GM21786 (cell line): Measurements from ENCODE around the gene FDX1.

Experiments used
- ATAC-seq: cut with Tn5 transposase; IDR thresholded peaks from one replicate; pipeline ENCODE4 v1.9.1; 2021; ENCODE audit not compliant: unreplicated experiment

The FDX1 gene

GRCh38 chr11:110467556-110467955 is 37.8 kb downstream of the FDX1 start:
- no peak for ATAC-seq

DNA sequence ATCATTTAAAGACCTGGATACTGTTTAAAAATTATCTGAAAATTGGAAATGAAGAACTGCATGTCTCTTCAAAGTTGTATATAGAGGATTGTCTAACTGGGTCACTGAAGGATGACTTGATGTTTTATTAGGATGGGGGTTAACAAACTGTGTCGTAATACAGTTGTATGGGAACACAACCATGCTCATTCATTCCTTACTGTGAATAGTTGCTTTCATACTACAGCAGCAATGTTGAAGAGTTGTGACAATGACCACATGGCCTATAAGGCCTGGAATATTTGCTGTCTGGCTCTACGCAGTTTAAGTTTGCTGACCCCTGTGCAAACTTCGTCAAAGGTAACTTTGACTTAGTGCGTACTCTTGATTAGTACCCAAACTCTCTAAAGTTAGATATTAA is 38.4 kb downstream of the FDX1 start:
- ATAC-seq: no peak

DNA sequence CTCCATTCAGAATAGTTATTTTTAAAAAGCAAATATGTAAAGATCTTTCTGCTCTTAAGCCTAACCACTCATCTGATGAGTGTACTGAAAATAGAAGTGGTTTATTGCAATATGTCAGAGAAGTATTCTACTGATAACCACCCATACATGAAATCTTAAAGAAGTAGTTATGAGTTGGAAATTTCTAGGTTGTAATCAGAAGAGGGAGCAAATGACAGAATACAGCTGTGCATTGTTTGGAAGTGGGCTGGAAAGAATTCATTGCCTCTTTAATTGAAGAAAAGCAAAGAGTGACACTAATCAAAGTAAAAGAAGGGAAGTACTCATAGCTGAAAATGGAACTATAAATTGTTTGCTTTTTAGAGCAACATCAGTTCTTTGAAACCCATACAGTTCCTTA is 39.4 kb downstream of the FDX1 start:
- ATAC-seq: no peak

GRCh38 chr11:110470716-110471115 is 41.0 kb downstream of the FDX1 start:
- ATAC-seq: no peak

DNA sequence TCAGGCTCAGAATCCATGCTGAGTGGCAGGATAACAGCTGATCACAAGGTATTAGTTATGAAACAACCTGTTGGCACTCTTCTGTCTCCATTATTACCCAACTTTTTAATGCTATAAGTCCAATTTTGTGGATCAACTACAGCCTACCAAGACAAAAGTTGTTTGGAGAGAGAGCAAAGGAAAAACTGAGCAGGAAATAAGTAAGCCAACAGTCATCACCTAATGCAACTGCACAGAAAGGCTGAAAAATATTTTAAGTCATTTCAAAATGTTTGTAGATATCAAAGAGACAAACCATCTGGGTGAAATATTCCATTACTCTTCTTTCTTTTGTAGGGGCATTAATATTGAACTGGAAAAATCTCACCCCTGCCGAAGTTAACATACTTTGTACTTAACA is 41.6 kb downstream of the FDX1 start:
- no peak for ATAC-seq

GRCh38 chr11:110472858-110473257 is 43.1 kb downstream of the FDX1 start:
- no peak for ATAC-seq

GRCh38 chr11:110473706-110474105 is 44.0 kb downstream of the FDX1 start:
- ATAC-seq: no peak

- ATAC-seq: no peak
Observed at GRCh38 chr11:110474578-110474977, 44.8 kb downstream of the FDX1 start.

DNA sequence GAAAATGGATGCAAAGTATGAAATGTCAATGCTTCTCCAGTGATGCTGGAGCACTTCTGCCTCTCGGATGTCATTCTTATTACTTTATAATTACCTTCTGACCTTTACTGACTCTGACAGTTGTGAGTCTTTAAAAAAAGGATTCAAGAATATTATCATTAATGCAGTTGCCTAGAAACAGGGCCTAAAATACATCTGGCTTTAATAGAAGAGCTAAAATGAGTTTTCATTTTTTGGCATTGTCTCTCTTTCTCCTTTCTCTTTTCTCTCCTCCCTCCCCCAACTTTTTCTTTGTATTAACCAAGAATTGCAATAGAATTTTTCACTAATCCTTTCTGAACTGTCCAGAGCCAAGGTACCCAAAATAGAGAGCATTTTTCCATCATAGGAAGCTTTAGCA is 45.9 kb downstream of the FDX1 start:
- no peak for ATAC-seq

DNA sequence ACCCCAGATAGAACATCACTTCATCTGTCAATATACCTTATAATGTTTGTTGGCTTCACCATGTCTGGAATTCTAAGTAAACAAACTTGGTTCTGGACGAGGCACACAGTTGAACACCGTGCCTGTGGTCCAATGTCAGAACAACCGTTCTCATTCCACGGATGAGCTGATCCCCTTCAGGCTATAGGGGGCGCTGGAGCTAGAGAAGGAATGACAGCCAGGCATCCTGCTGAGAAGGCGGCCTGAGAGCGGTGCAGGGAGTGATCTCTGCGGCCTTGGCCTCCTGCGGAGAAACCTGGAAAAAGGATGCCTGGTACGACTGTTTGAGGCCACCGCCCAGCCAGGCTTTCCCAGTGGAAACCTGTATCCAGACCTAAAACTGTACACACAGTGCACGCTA is 48.7 kb downstream of the FDX1 start:
- no peak for ATAC-seq

DNA sequence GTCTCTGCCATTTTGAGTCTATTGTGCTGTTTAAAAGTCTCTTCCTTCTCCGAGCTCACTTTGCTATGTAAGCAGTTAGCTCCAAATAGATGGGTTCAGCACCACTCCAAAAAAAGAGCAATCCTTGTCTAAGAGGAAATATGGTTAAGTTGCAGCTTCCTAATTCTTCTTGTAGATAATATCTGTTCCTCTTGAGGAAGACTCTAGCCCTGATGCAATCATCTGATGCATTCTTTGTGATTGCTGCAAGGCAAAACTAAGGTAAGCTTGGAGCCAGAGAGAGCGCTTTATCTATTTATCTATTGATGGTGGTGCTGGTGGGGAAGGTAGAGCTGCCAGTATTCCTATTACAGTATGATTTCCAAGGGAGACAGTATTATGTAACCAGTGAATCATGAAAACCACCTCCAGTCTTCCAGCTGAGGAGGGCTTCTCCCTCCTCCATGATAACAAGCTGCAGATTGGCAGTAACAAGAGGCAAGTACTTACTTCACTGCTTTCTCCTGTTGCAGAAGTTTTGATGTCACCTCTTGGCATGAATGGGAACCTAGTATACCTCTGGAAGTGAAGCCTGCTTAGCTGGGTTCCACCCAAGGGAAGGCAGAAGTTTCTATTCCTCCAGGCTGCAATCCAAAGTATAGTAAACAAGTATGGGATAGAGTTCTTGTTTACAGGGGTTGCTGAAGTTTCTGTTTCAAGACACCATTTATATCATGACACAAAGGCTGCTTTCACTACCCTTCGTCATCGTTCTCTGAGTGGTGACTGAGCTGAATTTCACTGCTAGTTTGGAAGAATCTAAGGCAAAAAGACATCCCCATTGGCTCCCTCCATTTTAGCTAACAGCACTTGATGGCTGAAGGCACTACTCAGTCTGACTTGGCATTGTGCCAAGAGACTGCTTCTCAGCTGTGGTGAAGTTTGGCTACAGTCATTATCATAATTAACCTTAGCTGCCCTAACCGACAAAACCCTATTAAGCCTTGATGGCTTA is 49.7 kb downstream of the FDX1 start:
- no peak for ATAC-seq

- ATAC-seq: no peak
Observed at GRCh38 chr11:110481523-110481922, 51.8 kb downstream of the FDX1 start.

GRCh38 chr11:110486156-110486555 is 56.4 kb downstream of the FDX1 start:
- no peak for ATAC-seq

DNA sequence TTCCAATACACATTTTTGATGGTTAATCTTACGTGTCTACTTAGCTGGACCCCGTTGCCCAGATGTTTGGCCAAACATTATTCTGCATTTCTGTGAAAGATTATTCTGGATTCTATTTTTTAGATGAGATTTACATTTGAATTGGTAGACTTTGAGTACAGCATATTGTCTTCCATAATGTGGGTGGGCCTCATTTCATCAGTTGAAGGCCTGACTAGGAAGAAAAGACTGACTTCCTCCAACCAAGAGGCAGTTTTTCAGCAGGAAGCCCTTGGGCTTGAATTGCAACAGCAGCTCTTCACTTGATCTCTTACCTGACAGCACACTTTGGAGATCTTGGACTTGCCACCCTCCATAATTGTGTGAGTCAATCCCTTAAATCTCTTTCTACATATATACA is 58.7 kb downstream of the FDX1 start:
- no peak for ATAC-seq

DNA sequence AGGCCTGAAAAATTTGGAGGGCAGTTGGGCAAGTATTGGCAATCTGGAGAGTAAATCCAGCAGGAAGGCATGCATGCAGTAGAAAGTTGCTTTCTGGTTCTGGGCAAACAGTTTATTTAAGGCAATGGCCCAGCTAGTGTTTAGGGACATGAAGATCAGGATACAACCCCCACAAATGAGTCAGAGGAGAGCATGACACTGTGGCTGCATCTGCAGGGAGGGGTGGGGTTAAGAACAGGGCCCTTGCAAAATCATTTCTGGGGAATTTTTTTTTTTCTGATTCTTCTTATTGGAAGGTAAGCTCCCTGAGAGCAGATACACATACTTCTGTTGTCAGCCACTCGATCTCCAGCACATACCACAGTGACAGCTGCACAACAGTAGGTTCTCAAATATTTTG is 61.1 kb downstream of the FDX1 start:
- no peak for ATAC-seq

DNA sequence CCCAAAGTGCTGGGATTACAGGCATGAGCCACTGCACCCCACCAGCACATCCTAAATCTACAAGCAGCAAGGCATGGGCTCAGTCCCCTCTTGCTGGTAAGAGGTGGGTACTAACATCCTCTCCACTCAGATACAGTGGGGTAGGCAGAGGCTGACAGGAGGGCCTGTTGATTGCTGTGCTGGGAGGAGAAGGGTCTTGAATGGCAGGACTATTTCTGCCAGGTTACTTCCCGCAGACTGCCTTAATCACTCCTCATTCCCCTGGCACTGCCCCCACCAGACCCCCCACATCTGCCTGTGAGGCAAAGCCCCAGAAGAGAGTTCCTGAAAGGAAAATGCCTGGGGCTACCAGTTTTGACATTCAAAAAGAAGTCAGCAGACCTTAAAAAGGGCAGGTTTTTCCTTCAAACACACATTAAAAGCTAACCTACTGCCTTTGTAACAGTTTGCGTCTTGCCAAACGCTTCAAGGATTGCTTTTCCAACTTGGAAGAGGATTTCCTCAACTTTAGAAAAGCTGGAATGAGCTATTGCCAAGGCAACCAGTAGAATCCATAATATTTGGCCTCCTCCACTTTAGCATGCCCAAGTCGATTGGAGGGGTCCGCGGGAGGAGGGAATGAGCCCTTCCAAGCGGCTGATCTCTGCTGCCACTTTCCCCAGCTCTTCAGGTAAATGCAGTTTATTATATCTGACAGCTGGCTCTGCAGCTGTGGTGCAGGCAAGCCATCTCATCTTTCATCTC is 62.0 kb downstream of the FDX1 start:
- no peak for ATAC-seq

DNA sequence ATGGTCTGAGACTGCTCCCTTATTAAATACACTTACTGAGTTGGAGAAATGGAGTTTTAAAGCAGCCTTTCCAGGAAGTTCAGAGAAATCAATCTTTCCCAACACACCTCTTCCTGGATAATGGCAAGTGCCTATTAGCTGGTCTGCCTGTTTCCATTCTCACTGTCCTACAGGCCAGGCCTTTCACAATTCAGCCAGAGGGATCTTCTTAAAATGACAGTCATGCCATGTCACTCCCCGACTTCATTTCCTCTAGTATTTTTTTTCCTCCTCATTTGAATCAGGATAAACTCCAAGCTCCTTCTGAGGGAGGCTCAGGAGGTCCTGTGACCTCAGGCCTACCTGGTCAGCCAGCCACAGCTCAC is 62.6 kb downstream of the FDX1 start:
- ATAC-seq: no peak

- no peak for ATAC-seq
Observed at GRCh38 chr11:110493346-110493745, 63.6 kb downstream of the FDX1 start.

DNA sequence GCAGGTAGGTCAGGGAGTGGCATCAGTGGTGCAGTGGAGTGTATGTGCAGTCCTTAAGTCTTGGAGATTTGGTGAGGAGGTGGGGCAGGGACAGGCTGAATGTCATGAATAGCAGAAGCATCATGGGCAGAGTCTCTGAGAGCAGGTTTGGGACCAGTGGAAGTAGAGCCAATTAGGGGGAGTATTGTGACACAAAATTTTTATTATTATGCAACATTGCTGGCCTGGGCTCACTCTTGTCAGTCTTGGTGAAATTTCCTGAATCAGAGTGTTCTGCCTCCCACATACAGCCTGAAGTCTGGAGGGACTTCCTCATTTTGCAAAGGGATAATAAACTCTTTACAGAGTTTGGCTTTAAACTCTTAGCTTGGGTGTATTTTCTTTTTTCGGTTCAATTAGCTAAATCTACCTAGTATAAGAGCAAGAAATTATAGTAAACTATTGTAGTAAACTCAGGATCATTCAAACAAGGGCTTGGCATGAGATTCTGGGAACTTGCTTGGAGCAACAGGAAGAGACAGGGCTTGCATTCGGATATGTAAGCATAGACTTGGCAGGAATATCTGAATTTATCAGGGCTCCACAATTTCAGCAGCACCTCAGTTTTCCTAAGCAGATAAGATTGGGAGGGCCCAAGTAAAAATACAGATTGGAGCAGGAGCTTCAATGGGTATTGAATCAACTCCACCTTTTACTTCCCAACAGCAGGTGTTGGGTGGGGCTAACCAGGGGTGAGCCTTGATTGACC is 67.7 kb downstream of the FDX1 start:
- no peak for ATAC-seq

GRCh38 chr11:110501428-110501827 is 71.7 kb downstream of the FDX1 start:
- no peak for ATAC-seq

GRCh38 chr11:110505528-110506284 is 76.0 kb downstream of the FDX1 start:
- ATAC-seq: no peak
